Activated T-cell treated with anti-CD3 and anti-CD28 coated beads for 24 hours (primary cell): ENCODE results near the gene KDM4C.
"Not testable (repeated sequence)": the region's sequence is repeated elsewhere in the genome, so short reads cannot be mapped to it uniquely, and the experiment has no call there.

Experiments
- DNase-seq: peaks from one replicate; pipeline ENCODE4 v3.0.0-alpha.2; 2020; ENCODE audit warnings: low read depth

Gene KDM4C

DNA sequence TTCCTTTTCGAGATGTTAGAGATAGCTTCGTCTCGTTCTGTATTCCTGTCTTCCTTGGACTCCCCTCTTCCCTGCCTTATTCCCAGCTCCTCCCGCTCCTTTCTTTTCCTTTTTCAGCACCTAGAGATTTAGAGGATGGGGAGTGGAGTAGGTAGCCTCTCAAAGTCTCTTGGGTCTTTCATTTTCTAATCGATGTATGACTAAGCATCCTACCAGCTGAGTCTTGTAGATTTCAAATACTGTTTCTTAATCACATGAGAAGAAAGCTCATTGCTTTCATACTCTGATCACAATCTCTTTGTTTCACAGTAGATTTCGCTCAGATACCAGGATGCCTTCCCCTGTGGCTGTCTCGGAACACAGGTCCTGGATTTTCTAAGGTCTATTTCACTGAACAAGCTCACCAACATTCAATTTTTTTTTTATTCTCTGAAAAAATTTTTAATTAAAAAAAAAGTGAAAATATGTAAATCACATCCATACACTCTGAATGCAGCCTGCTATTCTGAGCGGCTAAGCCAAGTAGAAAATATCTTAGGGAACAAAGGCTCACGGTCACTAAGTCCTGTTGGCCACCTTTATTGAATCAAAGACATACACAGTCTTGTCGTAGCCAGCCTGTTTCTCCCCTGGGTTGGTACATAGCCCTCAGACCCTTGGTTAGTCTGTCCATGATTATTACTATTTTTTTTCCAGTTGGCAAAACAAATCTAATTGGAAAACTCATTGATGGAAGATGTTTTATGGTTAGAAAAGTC, 413.8 kb downstream of the KDM4C start:
- DNase-seq, result no peak

- no peak for DNase-seq
These were observed 414.7 kb downstream of the KDM4C start for GRCh38 chr9:7172154-7173115.

GRCh38 chr9:7173139-7173538, 415.4 kb downstream of the KDM4C start:
- DNase-seq, result no peak

DNA sequence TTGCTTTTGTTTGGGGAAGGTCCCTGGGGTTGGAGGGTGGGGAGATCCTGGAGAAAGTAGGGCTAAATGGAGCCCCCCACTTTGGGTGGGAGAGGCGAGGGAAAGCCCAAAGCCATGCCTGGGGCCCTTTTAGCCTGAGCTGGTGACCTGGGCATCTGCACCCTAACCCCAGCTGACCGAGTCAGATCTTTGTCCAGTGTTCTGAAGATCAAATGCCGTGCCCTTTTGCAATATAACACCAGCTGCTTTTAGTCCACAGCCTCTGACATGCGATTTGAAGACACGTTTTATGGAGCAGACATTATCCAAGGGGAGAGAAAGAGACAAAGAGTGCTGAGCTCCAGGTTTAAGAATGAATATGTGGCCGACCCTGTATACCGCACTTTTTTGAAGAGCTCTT, 416.5 kb downstream of the KDM4C start:
- no peak for DNase-seq

DNA sequence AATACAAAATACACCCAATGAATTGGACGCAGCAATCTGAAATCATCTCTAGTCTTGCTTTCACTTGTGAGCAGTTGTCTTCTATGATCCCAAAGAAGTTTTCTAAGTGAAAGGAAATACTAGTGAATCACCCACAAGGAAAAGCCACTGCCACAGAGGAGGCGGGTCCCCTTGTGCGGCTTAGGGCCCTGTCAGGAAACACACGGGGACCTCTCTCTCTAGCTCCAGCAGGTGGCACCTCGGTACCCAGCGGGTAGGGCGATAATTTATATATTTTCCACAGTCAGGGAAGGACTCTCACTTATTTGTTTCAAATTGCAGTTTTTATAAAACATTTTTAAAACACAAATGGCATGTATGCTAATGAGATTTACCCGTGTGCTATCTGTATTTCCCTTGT, 417.1 kb downstream of the KDM4C start:
- no peak for DNase-seq

DNA sequence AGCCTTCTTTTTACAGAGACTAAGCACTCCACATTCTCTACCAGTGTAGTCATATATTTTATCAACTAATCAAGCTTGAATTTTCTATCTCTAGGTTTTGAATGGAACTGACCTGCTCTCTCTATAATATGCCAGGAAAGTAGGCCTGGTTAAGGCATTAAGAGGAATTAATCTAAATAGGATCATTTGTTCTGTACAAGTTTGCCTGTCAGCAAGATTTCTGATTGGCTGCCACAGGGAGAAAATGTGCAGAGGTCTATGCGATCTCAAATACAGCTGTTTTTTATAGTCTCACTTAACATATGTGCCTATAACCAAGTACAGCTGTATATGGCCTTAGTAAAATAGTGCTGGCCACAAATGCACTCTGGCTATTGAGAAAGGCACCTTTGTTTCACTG, 418.8 kb downstream of the KDM4C start:
- DNase-seq, result no peak

DNA sequence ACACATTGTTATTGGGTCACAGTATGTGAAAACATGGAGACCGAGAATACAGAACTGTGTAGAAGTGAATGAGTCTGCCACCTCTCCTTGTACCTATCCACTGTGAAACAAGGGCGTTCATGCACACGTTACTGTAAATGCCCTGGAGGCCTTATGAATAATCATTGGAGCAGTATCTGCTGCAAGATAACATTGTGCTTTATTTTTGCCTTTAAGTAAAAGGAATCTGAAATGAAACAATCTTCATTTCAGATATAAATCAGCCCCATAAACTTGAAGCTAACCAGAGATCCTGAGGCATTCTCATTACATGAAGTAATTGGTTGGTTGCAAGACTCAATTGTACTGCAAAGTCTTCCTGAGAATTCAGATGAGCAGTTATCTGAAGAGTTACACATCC, 419.6 kb downstream of the KDM4C start:
- no peak for DNase-seq

DNA sequence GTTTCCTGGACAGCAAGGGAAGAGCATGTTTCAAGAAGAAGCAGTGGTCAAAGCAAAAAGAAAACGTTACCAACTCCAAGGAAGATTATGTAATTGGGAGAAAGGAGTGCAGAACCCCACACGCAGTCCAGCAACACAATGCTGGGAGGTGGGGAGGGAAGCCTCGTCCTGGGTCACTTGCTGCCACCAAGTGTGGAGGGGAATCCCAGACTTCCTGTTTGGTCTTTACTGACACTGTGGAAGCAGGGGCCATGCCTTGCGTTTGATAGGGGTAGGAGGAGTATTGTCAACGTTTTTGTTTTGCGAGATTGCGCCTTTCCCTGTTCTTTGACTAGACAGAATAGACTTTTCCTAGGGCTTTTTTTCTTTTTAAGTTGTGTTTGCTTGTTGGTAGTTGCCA, 421.0 kb downstream of the KDM4C start:
- no peak for DNase-seq

GRCh38 chr9:7180247-7180646, 422.5 kb downstream of the KDM4C start:
- no peak for DNase-seq

GRCh38 chr9:7183139-7183538, 425.4 kb downstream of the KDM4C start:
- DNase-seq, result not testable (repeated sequence)

DNA sequence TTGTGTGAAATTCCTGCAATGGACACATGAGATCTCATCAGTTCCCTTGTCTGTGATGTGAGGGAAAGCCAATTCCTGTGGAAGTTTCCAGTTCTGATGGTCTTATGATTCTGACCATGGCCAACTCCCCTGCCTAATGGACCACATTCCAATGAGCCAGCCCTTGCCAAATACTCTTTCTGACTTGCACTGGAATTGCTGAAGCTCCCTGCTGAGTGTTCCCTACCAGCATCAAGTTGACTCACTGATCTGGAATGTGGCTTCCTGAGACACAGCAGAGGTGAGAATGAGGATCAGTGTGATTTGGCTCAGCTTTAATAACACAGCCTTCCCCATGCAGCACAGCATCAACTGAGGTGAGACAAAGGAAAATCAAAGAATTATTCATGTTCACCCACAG, 427.8 kb downstream of the KDM4C start:
- DNase-seq, result no peak

DNA sequence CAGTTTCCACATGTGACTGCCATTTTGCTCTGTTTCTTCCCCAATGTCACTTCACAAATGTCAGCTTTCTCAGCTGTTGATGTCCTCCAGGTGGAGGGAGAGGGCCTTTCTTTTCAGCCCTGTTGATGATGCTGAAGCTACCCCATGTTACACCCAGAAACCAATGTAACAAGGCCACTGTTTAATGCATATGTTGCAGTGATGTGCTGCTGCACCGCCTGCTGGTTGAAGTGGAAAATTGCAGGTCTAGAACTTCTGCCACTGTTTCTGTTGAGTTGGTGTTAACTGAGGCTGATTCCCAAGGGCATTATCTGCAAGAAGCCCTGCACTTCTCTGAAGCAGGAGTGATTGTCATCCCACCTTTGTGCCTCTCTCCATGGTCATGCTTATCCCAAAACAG, 428.4 kb downstream of the KDM4C start:
- no peak for DNase-seq

GRCh38 chr9:7192266-7192665, 434.5 kb downstream of the KDM4C start:
- no peak for DNase-seq

- no peak for DNase-seq
These were observed 437.8 kb downstream of the KDM4C start for GRCh38 chr9:7195526-7195925.

DNA sequence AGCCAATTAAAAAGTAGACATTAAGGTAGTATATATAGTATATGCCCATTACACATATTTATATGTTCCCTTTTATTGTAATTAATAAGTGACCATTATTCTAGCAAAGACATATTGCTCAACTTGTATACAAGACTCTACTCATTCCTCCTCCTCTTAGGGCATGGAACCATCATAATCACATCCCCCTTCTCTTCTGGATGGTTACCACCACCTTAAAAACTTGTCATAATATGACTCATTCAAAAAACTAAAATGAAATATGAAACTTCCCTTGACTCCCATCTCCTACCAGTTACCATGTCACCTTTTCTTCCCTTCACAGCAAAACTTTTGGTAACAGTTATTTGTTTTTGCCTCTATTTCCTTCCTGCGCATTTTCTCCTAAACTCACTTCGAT, 438.7 kb downstream of the KDM4C start:
- DNase-seq, result no peak

DNA sequence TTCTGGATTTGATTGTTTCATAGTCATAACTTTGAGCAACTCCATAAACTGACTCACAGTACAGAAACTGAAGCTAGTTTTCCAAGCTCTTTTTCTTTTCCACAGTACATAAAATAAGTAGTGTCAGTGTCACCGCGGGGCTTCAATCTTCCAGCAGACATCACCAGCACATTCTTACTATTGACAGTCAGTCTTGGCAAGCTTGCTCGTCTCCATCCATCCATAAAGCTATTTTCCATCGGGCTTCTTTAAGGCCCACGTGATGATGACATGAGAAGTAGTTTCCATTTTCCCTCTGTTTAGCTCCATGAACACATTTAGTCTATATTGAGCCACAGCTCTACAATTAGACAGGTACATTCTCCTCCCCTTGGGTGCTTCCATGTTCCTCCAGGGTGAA, 443.4 kb downstream of the KDM4C start:
- no peak for DNase-seq

- DNase-seq, result no peak
These were observed 448.0 kb downstream of the KDM4C start for GRCh38 chr9:7205806-7206205.

- no peak for DNase-seq
These were observed 448.5 kb downstream of the KDM4C start for GRCh38 chr9:7206221-7206758.

- DNase-seq, result no peak
These were observed 451.4 kb downstream of the KDM4C start for GRCh38 chr9:7209016-7209715.

DNA sequence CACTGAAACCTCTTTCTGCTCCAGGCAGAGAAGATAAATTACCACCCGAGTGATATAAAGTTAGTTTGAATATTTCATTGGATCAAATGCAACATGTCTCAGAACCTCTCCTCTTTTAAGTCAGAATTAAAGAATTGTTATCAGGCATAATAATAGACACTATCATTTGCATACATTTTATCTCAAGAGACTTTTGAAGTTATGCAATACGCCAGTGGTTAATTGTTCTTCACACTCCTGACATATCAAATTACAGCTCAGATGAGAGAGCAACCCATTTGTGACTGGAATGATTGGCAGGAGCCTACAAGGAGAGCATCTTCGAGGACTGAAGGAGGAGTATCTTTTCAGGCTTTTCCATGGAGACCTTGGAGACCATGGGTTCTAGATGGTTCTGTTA, 452.2 kb downstream of the KDM4C start:
- no peak for DNase-seq

DNA sequence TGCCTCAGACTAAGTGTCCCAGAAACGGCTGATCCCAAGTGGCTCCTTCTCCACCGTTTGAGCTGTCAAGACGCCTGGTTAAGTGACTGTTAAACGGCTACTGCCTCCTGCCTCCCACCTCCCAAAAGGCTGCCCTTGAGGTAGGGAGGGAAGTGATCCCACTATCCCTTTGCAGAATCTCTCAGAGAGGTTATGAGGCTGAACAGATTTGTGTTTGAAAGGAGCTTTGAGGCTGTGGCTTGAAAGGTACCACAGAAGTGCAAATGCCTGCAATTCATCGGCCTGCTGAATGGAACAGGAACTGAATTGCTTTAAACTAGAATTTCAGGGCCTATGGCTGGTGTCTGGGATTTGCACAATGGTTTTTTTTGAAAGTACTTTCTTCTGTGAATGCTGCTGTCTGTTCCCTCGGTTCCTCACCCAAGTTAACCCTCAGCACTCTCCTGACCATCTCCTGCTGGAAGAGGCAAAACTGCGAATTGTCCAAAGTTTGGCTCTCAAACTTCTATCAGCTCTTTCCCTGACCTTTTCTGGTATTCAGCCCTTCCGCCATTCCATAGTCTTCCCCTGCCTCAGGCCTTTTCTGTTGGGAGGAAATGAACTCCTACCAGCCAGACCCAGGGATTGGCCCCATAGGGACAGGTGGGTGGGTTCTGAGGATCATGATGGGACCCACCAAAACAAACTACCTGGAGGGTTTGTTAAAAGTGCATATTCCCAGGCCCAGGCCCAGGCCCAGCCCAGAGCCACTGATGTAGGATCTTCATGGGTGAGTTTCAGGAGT, 453.3 kb downstream of the KDM4C start:
- DNase-seq, result no peak

GRCh38 chr9:7211657-7212056, 453.9 kb downstream of the KDM4C start:
- DNase-seq, result no peak
